Neural cell (in vitro differentiated cells): ENCODE data around the gene ZDHHC1. TPM values are rescaled to one million over a fixed set of nuclear protein-coding genes. Genes with fewer than 3 reads are reported as not detected.

ENCODE experiments used
- H2AFZ ChIP-seq: fragments of 200-600, 300-800 bp; sonication (generic), shearing (Covaris generic); 2 replicates; pipeline ENCODE4 v1.6.0; 2014; ENCODE audit warnings: low read depth, mild to moderate bottlenecking, antibody characterized with exemption, low read length, moderate library complexity
- H3F3A ChIP-seq: fragments of 200-600 bp; shearing (Covaris generic); 2 replicates; pipeline ENCODE4 v1.6.1; 2016; ENCODE audit warnings: mild to moderate bottlenecking, moderate library complexity, mixed read lengths, antibody characterized with exemption, low read length; ENCODE audit not compliant: insufficient read depth, poor library complexity, severe bottlenecking
- H3K27ac ChIP-seq: fragments of 200-600, 300-800 bp; sonication (generic), shearing (Covaris generic); 2 replicates; pipeline ENCODE4 v1.5.1; 2014; ENCODE audit warnings: mild to moderate bottlenecking, low read length, moderate library complexity
- H3K27me3 ChIP-seq: fragments of 300-800, 200-600 bp; sonication (generic), shearing (Covaris generic); 2 replicates; pipeline ENCODE4 v1.6.0; 2014; ENCODE audit warnings: mild to moderate bottlenecking, low read depth, low read length, moderate library complexity; ENCODE audit not compliant: insufficient read depth
- H3K36me3 ChIP-seq: fragments of 300-800, 200-600 bp; sonication (generic), shearing (Covaris generic); 2 replicates; pipeline ENCODE4 v1.5.1; 2014; ENCODE audit warnings: mild to moderate bottlenecking, antibody characterized with exemption, low read length, moderate library complexity; ENCODE audit not compliant: insufficient read depth
- H3K4me2 ChIP-seq: fragments of 300-800, 200-600 bp; sonication (generic), shearing (Covaris generic); 2 replicates; pipeline ENCODE4 v1.6.0; 2014; ENCODE audit warnings: mild to moderate bottlenecking, low read length
- H3K4me3 ChIP-seq: fragments of 300-800, 200-600 bp; sonication (generic), shearing (Covaris generic); 2 replicates; pipeline ENCODE4 v1.5.1; 2014; ENCODE audit warnings: mild to moderate bottlenecking, low read length, moderate library complexity
- H3K79me2 ChIP-seq: fragments of 200-600 bp; shearing (Covaris generic); replicated peaks from 2 replicates; pipeline ENCODE4 v1.6.0; 2014; ENCODE audit warnings: mild to moderate bottlenecking, low read length, moderate library complexity; ENCODE audit not compliant: insufficient read depth
- H3K9ac ChIP-seq: fragments of 300-800, 200-600 bp; sonication (generic), shearing (Covaris generic); 2 replicates; pipeline ENCODE4 v1.6.1; 2016; ENCODE audit warnings: mild to moderate bottlenecking, low read length, mixed read lengths
- H3K9me2 ChIP-seq: fragments of 200-600 bp; shearing (Covaris generic); 2 replicates; pipeline ENCODE4 v1.6.1; 2016; ENCODE audit warnings: mild to moderate bottlenecking, low read length, mixed read lengths; ENCODE audit not compliant: insufficient read depth
- H3K9me3 ChIP-seq: fragments of 200-600, 300-800 bp; sonication (generic), shearing (Covaris generic); 2 replicates; pipeline ENCODE4 v1.6.1; 2016; ENCODE audit warnings: mild to moderate bottlenecking, mixed run types, low read length, moderate library complexity, mixed read lengths
- H4K20me1 ChIP-seq: fragments of 200-600 bp; shearing (Covaris generic); 2 replicates; pipeline ENCODE4 v1.6.1; 2016; ENCODE audit warnings: mild to moderate bottlenecking, mixed run types; ENCODE audit not compliant: insufficient read depth
- CTCF ChIP-seq: fragments of 450-650 bp; IDR thresholded peaks from 2 replicates; pipeline ENCODE4 v1.5.1; 2014; ENCODE audit warnings: antibody characterized with exemption, mild to moderate bottlenecking, moderate library complexity; ENCODE audit not compliant: poor library complexity, severe bottlenecking
- EP300 ChIP-seq: fragments of 450-650 bp; conservative IDR thresholded peaks from 2 replicates; pipeline ENCODE4 v1.6.1; 2014; ENCODE audit warnings: antibody characterized with exemption, mild to moderate bottlenecking, moderate library complexity; ENCODE audit not compliant: poor library complexity, severe bottlenecking
- EZH2 ChIP-seq: fragments of 200-600, 300-800 bp; shearing (Covaris generic), sonication (generic); IDR thresholded peaks from 2 replicates; pipeline ENCODE4 v1.6.1; 2014; ENCODE audit warnings: antibody characterized with exemption, low read length, borderline replicate concordance, mild to moderate bottlenecking; ENCODE audit not compliant: insufficient read depth, poor library complexity, severe bottlenecking
- MXI1 ChIP-seq: fragments of 450-650 bp; conservative IDR thresholded peaks from 2 replicates; pipeline ENCODE4 v1.6.1; 2014; ENCODE audit warnings: antibody characterized with exemption, mild to moderate bottlenecking; ENCODE audit not compliant: poor library complexity, severe bottlenecking
- POLR2AphosphoS5 ChIP-seq: IDR thresholded peaks from 2 replicates; pipeline ENCODE4 v1.6.1; 2012
- RAD21 ChIP-seq: fragments of 450-650 bp; conservative IDR thresholded peaks from 2 replicates; pipeline ENCODE4 v1.6.1; 2014; ENCODE audit warnings: antibody characterized with exemption, mild to moderate bottlenecking, moderate library complexity
- REST ChIP-seq: IDR thresholded peaks from 2 replicates; pipeline ENCODE4 v1.6.1; 2012; ENCODE audit warnings: borderline replicate concordance
- SMC3 ChIP-seq: fragments of 450-650 bp; conservative IDR thresholded peaks from 2 replicates; pipeline ENCODE4 v1.6.1; 2014; ENCODE audit warnings: antibody characterized with exemption, mild to moderate bottlenecking, moderate library complexity; ENCODE audit not compliant: poor library complexity
- TAF1 ChIP-seq: IDR thresholded peaks from 2 replicates; pipeline ENCODE4 v1.6.1; 2012; ENCODE audit warnings: low read depth
- polyA plus RNA-seq: library from polyadenylated mRNA; depleted of rRNA; stranded (reverse); fragments of >200 nt; gene quantifications from 2 replicates; pipeline ENCODE4 v1.2.3, GENCODE V29; 2014

The ZDHHC1 gene
- polyA plus RNA-seq, 1 donor from 2014 or later = 1.7 TPM

GRCh38 chr16:67388591-67388990, 27.7 kb downstream of the ZDHHC1 start:
- H3K27ac ChIP-seq = no peak overlapping the region
- no peaks in the 10 kb centered on the region for H3K27me3 ChIP-seq

GRCh38 chr16:67388191-67388590, 28.1 kb downstream of the ZDHHC1 start:
- no peak overlapping the region for H3K4me2 ChIP-seq
- no peak overlapping the region for H2AFZ ChIP-seq
- H4K20me1 ChIP-seq = no peaks in the 10 kb centered on the region
- H3K36me3 ChIP-seq = no peaks in the 10 kb centered on the region
- no peaks in the 10 kb centered on the region for H3K27me3 ChIP-seq
- no peaks in the 10 kb centered on the region for H3F3A ChIP-seq
- H3K9me2 ChIP-seq = no peaks in the 10 kb centered on the region
- no peak overlapping the region for H3K4me3 ChIP-seq
- H3K9me3 ChIP-seq = no peaks in the 10 kb centered on the region
- no peak overlapping the region for H3K9ac ChIP-seq
- no peaks in the 10 kb centered on the region for H3K79me2 ChIP-seq
- no peak overlapping the region for H3K27ac ChIP-seq
- TF ChIP-seq REST (no peak), EP300 (no peak), EZH2 (no peak), SMC3 (no peak), RAD21 (no peak), MXI1 (no peak), POLR2AphosphoS5 (no peak)

More at GRCh38 chr16:67388591-67388990, 27.7 kb downstream of the ZDHHC1 start:
- Histone ChIP-seq H3K79me2 (no peaks in the 10 kb centered on the region), H4K20me1 (no peaks in the 10 kb centered on the region), H3K4me3 (no peak overlapping the region), H3K9me3 (no peaks in the 10 kb centered on the region), H3K4me2 (no peak overlapping the region), H3K36me3 (no peaks in the 10 kb centered on the region), H3K9ac (no peak overlapping the region), H3K9me2 (no peaks in the 10 kb centered on the region), H3F3A (no peaks in the 10 kb centered on the region), H2AFZ (no peak overlapping the region)
- TF ChIP-seq CTCF = no peak
- no peak for TF ChIP-seq REST
- TF ChIP-seq EZH2 = no peak
- TF ChIP-seq POLR2AphosphoS5 = no peak
- TF ChIP-seq EP300 = no peak
- TF ChIP-seq SMC3 = no peak
- TF ChIP-seq MXI1 = no peak
- TF ChIP-seq RAD21 = no peak
- TF ChIP-seq TAF1 = no peak
